Loucy (cell line): Measurements from ENCODE around the gene SIRT6.

Experiments used
- CTCF ChIP-seq: fragments of 200-600 bp; sonication (generic); conservative IDR thresholded peaks from 2 replicates; pipeline ENCODE4 v1.5.1; 2014; ENCODE audit warnings: mild to moderate bottlenecking, antibody characterized with exemption, low read length
- EZH2phosphoT487 ChIP-seq: fragments of 200-600 bp; IDR thresholded peaks from 2 replicates; pipeline ENCODE4 v1.6.1; 2018; ENCODE audit warnings: antibody characterized with exemption, mild to moderate bottlenecking, moderate library complexity, borderline replicate concordance

DNA sequence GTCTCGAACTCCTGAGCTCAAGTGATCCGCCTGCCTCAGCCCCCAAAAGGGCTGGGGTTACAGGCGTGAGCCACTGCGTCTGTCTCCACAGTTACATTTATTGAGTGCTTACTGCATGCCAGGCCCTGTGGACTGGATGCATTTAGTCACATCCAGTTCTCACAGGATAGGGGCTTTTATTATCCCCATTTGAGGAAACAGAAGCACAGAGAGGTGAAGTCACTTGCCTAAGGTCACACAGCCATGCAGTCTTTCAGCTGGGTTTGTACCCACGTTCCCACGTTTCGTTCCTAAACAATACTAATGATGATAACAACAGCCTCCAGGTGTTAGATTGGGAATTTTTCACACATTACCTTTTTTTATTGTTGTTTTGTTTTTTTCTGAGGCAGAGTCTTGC, 37.8 kb upstream of the SIRT6 start:
- TF ChIP-seq CTCF: no peak
- TF ChIP-seq EZH2phosphoT487: no peak
